RPMI8226 (cell line): ENCODE data around the gene OCIAD1.
"Not testable (repeated sequence)": the region's sequence is repeated elsewhere in the genome, so short reads cannot be mapped to it uniquely, and the experiment has no call there.

Experiments used
- DNase-seq: peaks from one replicate; pipeline ENCODE4 v3.0.0-alpha.2; 2015

Gene OCIAD1

DNA sequence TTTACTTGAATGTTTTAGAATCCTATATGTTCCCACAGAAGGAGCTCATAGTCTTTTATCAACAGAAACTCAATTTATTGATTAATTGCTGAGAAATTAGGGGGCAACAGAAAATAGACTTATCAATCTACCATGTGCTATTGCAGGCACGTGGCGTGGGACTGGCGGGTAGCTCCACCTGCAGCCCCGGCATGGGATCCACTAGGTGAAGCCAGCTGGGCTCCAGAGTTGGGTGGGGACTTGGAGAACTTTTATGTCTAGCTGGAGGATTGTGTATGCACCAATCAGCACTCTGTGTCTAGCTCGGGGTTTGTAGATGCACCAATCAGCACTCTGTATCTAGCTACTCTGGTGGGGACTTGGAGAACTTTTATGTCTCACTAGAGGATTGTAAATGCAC lies 3.3 kb upstream of the OCIAD1 start:
- no peak for DNase-seq

DNA sequence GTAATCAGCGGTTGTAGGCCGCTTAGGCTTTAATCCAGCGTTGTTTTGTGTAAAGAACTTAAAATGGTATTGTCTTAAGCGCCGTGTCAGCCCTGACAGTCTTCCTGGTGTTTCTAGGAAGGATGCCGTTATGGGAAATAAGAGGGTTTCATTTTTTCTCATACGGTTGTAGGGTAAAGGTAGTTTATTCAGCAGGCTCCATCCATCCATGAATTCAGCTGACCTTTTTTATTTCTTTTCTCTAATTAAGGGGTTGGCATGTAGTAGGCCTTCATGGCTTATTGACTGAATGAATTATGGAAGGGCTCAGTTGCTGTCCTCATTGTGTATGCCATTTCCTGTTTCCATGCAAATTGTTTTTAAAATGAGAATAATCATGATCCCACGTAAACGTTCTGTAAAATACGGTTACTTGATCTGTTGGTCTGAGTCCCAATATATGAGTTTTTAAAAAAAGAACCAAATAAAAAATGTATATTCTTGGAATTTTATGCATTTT lies 693 bp downstream of the OCIAD1 start:
- DNase-seq: no peak

DNA sequence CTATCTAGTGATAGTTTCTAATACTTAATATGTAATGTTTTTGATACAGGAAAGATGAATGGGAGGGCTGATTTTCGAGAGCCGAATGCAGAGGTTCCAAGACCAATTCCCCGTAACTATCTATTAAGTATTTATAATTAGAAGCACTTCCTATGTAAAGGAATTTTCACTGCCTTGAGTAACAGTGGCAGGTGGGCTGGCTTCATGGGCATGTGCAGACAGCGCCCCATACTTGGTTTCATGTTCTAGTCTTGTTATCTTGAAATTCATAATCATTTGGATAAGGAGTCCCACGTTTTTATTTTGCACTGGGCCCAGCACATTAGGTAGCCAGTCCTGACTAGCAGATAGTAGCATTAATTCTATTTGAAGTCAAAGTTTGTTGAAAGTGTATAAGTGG lies 1.7 kb downstream of the OCIAD1 start:
- DNase-seq: no peak

DNA sequence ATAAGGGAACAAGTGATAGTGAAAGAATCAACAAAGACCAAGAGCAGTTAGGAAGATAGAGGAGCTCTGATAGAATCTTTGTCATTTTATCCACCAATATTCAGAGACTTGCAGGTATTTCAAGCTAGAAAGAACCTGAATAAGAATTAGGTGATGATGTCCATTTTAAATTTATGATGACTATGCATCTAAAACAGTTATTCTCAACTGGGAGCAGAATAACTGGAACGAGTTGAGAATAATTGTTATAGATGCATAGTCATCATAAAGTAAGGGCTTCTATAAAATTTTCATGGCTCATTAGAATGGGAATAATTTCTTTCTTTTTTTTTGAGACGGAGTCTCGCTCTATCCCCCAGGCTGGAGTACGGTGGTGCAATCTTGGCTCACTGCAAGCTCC lies 5.8 kb downstream of the OCIAD1 start:
- no peak for DNase-seq

DNA sequence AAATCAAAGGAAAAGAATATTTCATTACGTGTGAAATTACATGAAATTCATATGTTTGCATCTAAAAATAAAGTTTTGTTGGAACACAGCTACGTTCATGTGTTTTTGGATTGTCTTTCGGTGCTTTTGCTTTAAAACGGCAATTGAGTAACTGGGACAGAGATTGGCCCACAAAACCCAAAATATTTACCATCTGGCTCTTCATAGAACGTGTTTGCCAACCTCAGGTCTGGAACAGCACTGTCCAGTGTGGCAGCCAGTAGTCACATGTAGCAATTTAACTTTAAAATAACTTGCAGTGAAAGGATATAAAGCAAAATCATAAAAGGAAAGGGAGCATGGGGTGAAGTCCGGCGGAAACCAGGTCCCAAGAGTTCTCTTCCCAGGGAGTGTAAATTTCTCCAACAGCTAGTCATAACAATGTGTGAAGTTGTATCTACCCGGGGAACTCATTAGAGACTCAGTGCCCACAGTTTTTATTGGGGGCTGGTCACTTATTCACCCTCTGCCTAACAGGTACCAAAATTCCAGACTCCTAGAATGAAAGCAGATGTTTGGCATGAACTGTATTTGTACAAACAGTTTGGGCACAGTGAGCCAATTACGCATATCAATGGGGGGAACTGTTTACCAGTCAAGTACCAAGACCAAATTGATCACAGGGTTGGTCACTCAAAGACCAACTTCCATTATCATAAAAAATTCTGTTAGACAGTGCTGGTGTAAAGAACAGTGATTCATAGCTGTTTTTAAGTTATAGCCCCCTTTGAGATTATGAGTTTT lies 10.3 kb downstream of the OCIAD1 start:
- DNase-seq: no peak

DNA sequence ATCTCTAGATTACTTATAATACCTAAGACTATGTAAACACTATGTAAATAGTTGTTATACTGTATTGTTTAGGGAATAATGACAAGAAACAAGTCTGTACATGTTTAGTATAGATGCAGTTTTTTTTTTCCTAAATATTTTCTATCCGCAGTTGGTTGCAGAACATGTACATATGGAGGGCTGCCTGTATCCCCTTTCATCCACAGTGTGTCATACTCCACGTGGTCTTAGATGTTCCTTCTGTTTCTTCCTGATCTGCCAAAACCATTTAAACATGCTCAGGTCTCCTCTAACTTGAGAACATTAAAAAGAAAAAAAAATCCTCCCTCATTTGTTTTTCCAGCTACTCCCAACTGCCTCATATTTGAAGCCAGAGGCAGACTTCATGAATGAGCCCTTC lies 14.0 kb downstream of the OCIAD1 start:
- DNase-seq: no peak

DNA sequence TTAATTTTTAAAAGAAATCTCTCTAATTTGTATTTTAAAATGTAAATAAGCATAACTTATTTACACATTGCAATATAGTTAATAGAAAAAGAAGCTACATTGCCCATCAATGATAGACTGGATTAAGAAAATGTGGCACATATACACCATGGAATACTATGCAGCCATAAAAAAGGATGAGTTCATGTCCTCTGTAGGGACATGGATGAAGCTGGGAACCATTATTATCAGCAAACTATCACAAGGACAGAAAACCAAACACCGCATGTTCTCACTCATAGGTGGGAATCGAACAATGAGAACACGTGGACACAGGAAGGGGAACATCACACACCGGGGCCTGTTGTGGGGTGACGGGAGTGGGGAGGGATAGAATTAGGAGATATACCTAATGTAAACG lies 17.9 kb downstream of the OCIAD1 start:
- not testable (repeated sequence) for DNase-seq

DNA sequence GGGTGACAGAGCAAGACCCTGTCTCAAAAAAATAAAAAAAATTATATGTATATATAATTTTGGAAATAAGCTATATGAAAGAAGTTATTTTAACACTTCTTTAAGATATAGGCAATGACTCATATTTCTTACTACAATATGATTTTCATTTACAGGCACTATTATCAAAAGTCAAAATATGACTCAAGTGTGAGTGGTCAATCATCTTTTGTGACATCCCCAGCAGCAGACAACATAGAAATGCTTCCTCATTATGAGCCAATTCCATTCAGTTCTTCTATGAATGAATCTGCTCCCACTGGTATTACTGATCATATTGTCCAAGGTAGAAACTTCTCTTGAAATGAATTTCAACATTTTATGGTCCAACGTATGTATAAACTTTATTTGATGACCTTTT lies 20.8 kb downstream of the OCIAD1 start:
- DNase-seq: no peak

DNA sequence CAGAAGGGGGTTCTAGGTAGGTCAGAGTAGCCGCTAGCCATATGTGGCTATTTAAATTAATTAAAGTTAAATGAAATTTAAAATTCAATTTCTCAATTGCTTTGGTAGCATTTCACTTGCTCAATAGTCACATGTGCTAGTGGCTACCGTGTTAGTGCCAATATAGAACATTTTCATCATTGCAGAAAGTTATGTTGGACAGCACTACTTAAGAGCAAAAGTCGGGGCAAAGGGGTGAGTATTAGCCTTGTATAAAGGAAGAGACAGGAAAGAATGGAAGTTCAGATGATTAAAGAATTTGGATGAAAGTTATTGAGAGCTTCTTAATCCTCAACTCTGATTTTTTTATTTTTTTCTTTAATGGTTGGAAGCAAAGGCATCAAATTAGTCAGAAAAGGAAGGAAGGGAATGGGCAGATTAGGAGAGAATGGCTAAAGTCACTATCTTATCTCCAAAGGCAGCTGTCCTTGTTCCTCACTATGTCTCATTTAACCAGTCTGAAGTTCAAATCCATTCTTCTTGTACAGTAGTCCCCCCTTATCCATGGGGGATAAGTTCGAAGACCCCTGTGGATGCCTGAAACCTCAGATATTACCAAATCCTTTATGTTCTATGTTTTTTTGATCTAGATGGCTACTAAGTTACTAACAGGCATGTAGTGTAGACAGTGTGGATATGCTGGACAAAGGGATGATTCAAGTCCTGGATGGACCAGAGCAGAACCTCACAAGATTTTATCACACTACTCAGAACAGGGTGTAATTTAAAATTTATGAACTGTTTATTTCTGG lies 22.9 kb downstream of the OCIAD1 start:
- DNase-seq: no peak

DNA sequence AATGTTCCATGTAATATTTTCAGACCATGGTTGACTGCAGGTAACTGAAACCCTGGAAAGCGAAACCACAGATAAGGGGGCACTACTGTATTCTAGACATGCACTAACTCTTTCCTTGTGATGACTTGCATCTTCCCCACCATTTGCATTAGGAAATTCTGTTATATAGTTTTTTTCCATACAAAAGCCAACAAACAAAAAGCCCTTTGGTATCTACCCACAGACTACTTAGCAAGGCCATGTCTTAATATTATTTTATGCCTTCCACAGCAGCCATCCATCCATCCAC lies 23.5 kb downstream of the OCIAD1 start:
- DNase-seq: no peak

DNA sequence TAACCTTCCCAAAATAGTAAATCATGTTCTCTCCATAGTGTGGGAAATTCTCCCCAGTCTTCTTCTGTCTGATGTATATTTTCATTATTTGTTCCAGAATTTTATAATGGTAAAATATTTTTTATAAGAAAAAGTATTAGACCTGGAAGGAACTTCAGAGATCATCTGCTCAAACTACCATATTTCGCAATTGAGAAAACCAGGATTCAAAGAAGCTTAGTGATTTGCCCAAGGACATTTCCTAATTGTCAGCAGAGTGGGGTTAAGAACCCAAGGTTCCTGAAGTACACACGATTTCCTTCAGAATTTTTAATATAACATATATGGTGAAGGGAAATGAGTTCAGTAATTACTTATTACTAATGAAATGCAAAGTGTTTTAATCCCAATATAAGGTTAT lies 24.1 kb downstream of the OCIAD1 start:
- no peak for DNase-seq

DNA sequence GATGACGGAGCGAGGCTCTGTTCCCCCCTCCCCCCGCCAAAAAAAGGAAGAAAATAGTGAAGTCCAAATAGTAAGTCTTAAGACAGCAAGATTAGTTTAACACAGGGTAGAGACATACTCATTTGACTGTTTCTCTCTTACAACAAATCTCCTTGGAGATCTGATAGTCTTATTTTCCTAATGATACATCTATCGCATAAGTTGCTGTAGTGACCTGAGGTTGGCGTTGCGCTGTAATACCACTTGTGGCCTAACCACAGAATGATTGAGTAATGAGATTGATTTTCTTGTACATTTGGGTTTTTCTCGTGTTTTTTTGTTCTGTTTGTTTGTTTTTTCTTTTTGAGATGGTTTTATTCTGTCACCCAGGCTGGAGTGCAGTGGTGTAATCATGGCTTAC lies 27.2 kb downstream of the OCIAD1 start:
- DNase-seq: no peak

DNA sequence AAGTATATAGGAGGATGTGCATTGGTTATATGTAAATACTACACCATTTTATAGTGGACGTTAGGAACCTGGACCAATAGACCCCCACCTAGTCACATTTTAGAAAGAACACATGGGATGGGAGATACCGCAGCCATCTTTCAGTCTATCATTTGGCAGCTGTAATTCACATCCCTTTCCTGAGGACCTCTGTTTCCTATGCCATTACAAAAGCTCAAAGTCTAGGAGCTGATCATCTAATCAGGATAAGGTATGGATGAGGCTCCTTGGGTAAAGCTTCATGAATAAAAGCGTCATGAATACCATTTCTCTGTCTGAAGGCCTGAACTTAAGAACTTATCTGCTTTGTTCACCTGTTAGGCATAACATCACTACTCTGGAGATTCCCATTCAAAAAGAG lies 31.1 kb downstream of the OCIAD1 start:
- no peak for DNase-seq

DNA sequence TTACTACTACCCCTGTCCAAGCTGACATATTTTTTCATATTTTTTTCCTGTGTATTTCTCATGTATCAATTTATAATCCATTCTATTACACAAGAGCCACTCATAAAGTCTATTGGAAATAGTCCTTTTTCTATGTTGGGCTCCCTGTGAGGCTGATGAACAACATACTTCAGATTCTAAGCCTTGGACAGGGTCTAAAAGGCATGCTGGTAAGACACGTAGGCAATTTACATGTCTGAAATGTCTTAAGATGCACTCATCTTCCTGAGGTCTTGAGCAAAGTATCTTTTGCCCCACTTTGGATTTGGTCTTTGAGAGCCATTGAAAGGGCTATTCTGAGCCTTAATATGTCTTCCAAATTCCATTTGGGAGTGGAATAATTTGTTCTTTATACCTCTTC lies 31.8 kb downstream of the OCIAD1 start:
- no peak for DNase-seq

DNA sequence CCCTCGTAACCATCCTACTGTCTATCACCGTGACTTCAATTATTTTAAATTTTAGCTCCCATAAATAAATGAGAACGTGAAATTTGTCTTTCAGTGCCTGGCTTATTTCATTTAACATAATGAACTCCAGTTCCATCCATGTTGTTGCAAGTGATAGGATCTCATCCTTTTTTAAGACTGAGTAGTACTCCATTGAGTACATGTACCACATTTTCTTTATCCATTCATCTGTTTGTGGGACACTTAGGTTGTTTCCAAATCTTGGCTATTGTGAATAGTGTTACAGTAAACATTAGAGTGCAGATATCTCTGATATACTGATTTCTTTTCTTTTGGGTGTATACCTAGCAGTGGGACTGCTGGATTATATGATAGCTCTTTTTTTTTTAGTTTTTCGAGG lies 32.8 kb downstream of the OCIAD1 start:
- no peak for DNase-seq

DNA sequence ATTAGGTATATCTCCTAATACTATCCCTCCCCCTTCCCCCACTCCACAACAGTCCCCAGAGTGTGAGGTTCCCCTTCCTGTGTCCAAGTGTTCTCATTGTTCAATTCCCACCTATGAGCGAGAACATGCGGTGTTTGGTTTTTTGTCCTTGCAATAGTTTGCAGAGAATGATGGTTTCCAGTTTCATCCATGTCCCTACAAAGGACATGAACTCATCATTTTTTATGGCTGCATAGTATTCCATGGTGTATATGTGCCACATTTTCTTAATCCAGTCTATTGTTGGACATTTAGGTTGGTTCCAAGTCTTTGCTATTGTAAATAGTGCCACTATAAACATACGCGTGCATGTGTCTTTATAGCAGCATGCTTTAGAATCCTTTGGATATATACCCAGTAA lies 33.8 kb downstream of the OCIAD1 start:
- DNase-seq: not testable (repeated sequence)

DNA sequence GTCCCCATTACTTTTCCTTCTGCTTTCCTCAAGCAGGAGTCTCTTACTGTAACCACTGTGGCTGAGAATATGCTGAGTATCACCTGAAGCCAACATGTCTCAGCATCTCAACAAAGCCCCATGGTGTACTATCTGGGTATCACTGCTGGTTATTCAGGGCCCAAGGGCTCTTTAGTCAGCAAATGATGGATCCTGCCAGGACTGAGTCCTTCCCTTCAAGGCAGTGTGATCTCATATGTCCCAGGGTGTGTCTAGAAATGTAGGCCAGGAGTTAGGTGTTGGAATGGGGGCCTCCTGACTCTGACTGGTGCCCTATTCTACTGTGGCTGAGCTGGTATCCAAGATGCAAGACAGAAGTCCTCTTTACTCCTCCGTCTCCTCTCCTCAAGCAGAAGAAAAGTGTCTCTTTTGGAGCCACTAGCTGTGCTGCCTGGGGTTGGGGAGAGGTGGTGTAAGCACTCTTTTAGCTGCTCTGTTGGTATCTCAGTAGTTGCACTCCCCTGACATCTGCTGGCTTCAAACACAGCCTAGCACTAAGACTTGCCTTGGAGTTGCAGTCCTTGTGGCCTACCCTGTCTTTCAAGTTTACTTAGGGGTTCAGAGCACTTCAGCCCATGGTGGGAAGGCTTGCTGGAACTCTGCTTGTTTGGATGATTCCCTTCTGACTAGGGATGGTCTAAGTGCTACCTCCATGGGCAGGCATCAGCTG lies 47.1 kb downstream of the OCIAD1 start:
- no peak for DNase-seq

DNA sequence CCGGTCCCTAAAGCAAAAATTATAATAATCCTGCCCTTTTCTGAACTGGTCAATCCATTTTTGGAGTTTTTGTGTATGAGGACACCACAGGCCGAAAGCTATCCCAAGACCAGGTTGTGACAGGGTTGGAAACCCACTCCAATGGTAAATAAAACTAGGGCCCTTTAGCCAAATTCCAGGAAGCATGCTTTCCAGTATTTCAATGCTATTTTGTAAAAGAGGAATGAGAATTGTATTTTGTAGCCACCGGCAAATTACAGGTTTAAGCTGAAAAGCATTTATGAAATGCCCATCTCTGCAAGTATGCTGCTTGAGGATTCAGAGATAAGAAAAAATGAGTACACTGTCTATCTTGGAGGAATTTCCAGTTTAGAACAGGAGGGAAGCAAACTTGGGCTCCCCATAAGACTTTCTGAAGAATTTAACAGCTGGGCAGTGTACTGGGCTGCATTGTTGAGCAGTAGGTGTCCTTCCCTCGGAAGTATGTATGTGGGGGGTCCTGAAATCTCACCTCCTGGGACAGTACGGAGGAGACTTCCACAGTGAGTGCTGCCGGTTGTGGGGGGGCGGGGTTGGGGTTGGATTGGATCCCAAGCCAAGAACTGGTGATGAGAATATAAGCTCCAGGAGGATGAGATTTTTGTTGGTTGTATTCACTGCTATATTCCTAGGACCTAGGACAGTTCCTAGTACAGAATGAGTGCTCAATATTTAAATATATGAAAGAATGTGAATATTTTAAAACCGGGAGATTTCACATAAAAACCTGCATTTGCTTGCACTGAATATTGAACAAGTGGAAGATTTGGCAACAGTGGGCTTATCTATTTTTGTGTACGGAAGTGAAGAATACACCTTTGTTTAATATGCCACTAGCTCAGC lies 48.9 kb downstream of the OCIAD1 start:
- no peak for DNase-seq

DNA sequence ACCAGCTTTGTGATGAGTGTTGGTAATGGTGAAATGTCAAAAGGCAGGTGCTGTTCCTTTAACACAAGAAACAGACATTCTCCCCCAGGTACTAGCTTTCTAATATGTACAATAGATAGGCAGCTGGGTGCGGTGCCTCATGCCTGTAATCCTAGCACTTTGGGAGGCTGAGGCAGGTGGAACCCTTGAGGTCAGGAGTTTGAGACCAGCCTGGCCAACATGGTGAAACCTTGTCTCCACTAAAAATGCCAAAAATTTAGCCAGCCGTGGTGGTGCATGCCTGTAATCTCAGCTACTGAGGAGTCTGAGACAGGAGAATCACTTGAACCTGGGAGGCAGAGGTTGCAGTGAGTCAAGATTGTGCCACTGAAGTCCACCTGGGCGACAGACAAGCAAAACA lies 50.8 kb downstream of the OCIAD1 start:
- DNase-seq: not testable (repeated sequence)

DNA sequence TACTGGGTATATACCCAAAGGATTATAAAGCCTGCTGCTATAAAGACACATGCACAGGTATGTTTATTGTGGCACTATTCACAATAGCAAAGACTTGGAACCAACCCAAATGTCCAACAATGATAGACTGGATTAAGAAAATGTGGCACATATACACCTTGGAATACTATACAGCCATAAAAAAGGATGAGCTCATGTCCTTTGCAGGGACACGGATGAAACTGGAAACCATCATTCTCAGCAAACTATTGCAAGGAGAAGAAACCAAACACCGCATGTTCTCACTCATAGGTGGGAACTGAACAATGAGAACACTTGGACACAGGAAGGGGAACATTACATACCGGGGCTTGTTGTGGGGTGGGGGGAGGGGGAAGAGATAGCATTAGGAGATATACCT lies 58.9 kb downstream of the OCIAD1 start:
- DNase-seq: not testable (repeated sequence)

DNA sequence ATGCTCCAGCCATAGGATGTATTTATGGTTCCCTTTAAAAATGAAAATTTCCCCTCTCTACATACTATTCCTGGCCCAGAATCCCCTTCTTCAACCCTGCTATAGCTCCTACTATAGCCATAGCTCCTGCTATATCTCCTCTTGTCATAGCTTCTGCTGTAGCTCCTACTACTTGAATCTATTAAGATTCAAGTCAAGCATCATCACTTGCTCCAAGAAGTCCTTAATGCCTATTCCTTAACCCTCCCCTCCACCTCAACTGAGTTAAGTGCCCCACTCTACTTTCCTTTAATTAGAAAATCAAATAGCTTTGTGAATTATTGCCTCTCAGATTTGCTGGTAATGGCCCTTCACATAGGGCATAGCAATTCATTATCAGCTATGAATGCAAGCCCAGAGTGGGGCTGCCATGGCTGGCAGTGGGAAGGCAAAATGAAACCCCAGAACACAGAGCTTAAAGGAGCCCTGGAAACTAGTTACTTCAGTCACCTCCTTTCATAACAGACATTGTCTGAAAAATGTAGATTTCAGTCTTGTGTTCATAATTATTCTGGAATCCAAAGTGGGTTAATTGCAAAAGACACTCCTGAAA lies 60.2 kb downstream of the OCIAD1 start:
- DNase-seq: no peak

DNA sequence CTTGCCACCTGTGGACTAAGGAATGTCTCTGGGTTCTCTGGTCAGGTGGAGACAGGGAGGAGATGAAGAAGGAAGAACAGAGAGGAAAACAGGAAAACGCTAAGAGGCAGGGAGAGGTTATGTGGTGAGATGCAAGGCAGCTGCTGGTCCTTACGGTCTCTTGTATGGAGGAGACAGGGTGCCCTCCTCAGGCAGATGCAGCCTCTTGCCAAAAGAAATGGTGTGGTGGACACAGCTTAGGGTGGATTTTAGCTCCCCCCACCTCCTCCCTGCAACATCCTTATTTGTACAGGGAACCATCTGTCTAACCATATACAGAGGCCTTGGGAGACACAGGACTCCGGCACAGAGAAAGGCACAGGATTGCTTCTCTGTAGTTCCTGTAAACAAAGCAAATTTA lies 66.0 kb downstream of the OCIAD1 start:
- no peak for DNase-seq
